ENCODE results near the gene MAPK8IP1.
"Not testable (repeated sequence)": the region's sequence is repeated elsewhere in the genome, so short reads cannot be mapped to it uniquely, and the experiment has no call there.

Gene MAPK8IP1

GRCh38 chr11:45902452-45903380, 17.3 kb downstream of the MAPK8IP1 start:
- H3K9me3 ChIP-seq (ENCODE audit: severe bottlenecking): no peaks in the 10 kb centered on the region

GRCh38 chr11:45904309-45904915, 19.0 kb downstream of the MAPK8IP1 start:
- H3K27ac ChIP-seq (ENCODE audit: poor library complexity, severe bottlenecking): no peak overlapping the region
- no peaks in the 10 kb centered on the region for H3K4me1 ChIP-seq (ENCODE audit: insufficient read depth, poor library complexity, severe bottlenecking)
- no peak overlapping the region for H3K4me3 ChIP-seq (ENCODE audit: severe bottlenecking)
- ATAC-seq (ENCODE audit: low read depth) (no peak), DNase-seq (ENCODE audit: low spot score) (no peak)
- H3K9me3 ChIP-seq (ENCODE audit: severe bottlenecking): no peaks in the 10 kb centered on the region
- no peaks in the 10 kb centered on the region for H3K36me3 ChIP-seq (ENCODE audit: low read depth)
- TF ChIP-seq, protein P1, sequence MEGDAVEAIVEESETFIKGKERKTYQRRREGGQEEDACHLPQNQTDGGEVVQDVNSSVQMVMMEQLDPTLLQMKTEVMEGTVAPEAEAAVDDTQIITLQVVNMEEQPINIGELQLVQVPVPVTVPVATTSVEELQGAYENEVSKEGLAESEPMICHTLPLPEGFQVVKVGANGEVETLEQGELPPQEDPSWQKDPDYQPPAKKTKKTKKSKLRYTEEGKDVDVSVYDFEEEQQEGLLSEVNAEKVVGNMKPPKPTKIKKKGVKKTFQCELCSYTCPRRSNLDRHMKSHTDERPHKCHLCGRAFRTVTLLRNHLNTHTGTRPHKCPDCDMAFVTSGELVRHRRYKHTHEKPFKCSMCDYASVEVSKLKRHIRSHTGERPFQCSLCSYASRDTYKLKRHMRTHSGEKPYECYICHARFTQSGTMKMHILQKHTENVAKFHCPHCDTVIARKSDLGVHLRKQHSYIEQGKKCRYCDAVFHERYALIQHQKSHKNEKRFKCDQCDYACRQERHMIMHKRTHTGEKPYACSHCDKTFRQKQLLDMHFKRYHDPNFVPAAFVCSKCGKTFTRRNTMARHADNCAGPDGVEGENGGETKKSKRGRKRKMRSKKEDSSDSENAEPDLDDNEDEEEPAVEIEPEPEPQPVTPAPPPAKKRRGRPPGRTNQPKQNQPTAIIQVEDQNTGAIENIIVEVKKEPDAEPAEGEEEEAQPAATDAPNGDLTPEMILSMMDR (IDR thresholded peaks at IDR 0.05; ENCODE audit: poor library complexity, severe bottlenecking): no peak
- no peaks in the 10 kb centered on the region for H3K27me3 ChIP-seq (ENCODE audit: insufficient read depth, poor library complexity, severe bottlenecking)

More at GRCh38 chr11:45902452-45903380, 17.3 kb downstream of the MAPK8IP1 start:
- TF ChIP-seq, protein P1 (IDR thresholded peaks at IDR 0.05; ENCODE audit: poor library complexity, severe bottlenecking): no peak
- H3K27me3 ChIP-seq (ENCODE audit: insufficient read depth, poor library complexity, severe bottlenecking): no peaks in the 10 kb centered on the region
- H3K27ac ChIP-seq (ENCODE audit: poor library complexity, severe bottlenecking): no peak overlapping the region
- no peaks in the 10 kb centered on the region for H3K36me3 ChIP-seq (ENCODE audit: low read depth)
- no peaks in the 10 kb centered on the region for H3K4me1 ChIP-seq (ENCODE audit: insufficient read depth, poor library complexity, severe bottlenecking)
- DNase-seq (ENCODE audit: low spot score): no peak
- no peak overlapping the region for H3K4me3 ChIP-seq (ENCODE audit: severe bottlenecking)
- ATAC-seq (ENCODE audit: low read depth): no peak

GRCh38 chr11:45905095-45905494, 19.6 kb downstream of the MAPK8IP1 start:
- Histone ChIP-seq H3K4me3 (ENCODE audit: severe bottlenecking) (no peak overlapping the region), H3K27ac (ENCODE audit: poor library complexity, severe bottlenecking) (no peak overlapping the region), H3K27me3 (ENCODE audit: insufficient read depth, poor library complexity, severe bottlenecking) (no peaks in the 10 kb centered on the region), H3K9me3 (ENCODE audit: severe bottlenecking) (no peaks in the 10 kb centered on the region), H3K4me1 (ENCODE audit: insufficient read depth, poor library complexity, severe bottlenecking) (no peaks in the 10 kb centered on the region), H3K36me3 (ENCODE audit: low read depth) (no peaks in the 10 kb centered on the region)
- ATAC-seq (ENCODE audit: low read depth) (no peak), DNase-seq (ENCODE audit: low spot score) (no peak)
- TF ChIP-seq, protein P1 (IDR thresholded peaks at IDR 0.05; ENCODE audit: poor library complexity, severe bottlenecking): no peak

DNA sequence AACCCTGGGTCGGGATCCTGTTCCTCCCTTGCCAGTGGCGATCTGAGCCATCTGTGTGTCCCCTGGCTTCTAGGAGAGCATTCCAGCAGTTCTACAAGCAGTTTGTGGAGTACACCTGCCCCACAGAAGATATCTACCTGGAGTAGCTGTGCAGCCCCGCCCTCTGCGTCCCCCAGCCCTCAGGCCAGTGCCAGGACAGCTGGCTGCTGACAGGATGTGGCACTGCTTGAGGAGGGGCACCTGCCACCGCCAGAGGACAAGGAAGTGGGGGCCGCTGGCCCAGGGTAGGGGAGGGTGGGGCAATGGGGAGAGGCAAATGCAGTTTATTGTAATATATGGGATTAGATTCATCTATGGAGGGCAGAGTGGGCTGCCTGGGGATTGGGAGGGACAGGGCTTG, 20.1 kb downstream of the MAPK8IP1 start:
- not testable (repeated sequence) for H3K27ac ChIP-seq (ENCODE audit: poor library complexity, severe bottlenecking); H3K4me1 ChIP-seq (ENCODE audit: insufficient read depth, poor library complexity, severe bottlenecking); H3K36me3 ChIP-seq (ENCODE audit: low read depth); H3K27me3 ChIP-seq (ENCODE audit: insufficient read depth, poor library complexity, severe bottlenecking); H3K4me3 ChIP-seq (ENCODE audit: severe bottlenecking); DNase-seq (ENCODE audit: low spot score); ATAC-seq (ENCODE audit: low read depth); H3K9me3 ChIP-seq (ENCODE audit: severe bottlenecking)

- H3K4me1 ChIP-seq (ENCODE audit: insufficient read depth, poor library complexity, severe bottlenecking): no peaks in the 10 kb centered on the region
- DNase-seq (ENCODE audit: low spot score): no peak
- no peaks in the 10 kb centered on the region for H3K9me3 ChIP-seq (ENCODE audit: severe bottlenecking)
- TF ChIP-seq, protein P1 (IDR thresholded peaks at IDR 0.05; ENCODE audit: poor library complexity, severe bottlenecking): no peak
- no peaks in the 10 kb centered on the region for H3K27me3 ChIP-seq (ENCODE audit: insufficient read depth, poor library complexity, severe bottlenecking)
- H3K36me3 ChIP-seq (ENCODE audit: low read depth): peaks cover 2% of the 10 kb centered on the region; the same call in 1 of the 2 replicates
- no peak for ATAC-seq (ENCODE audit: low read depth)
- H3K27ac ChIP-seq (ENCODE audit: poor library complexity, severe bottlenecking): no peak overlapping the region
- H3K4me3 ChIP-seq (ENCODE audit: severe bottlenecking): no peak overlapping the region
These were observed 20.7 kb downstream of the MAPK8IP1 start for GRCh38 chr11:45906096-45906682.
